Spleen (tissue), 11 donors: ENCODE data around the gene CAMK2G. TPM values are rescaled to one million over a fixed set of nuclear protein-coding genes. Genes with fewer than 3 reads are reported as not detected.

Experiments
- DNase-seq: peaks from one replicate; pipeline ENCODE4 v3.0.0-alpha.2; 2020
- H3K27ac ChIP-seq, 8 donors: fragments of 200-600 bp; sonication (generic) in 7 of 8; 1 replicate in 4 of 8; 2 replicates in 4 of 8; pipeline versions ENCODE4 v1.5.0 to v1.8.0; 2016 to 2021; ENCODE audit warnings: inconsistent platforms in 4 of 8, mild to moderate bottlenecking in 4 of 8, moderate library complexity in 1 of 8
- H3K27me3 ChIP-seq, 7 donors: fragments of 200-600 bp; sonication (generic) in 6 of 7; replicated peaks in 1 of 7; 1 replicate in 4 of 7; 2 replicates in 3 of 7; pipeline versions ENCODE4 v1.5.0 to v1.8.0; 2016 to 2021; ENCODE audit warnings: inconsistent platforms in 3 of 7, mild to moderate bottlenecking in 1 of 7
- H3K36me3 ChIP-seq, 6 donors: fragments of 200-600 bp; sonication (generic) in 5 of 6; 1 replicate in 4 of 6; 2 replicates in 2 of 6; pipeline versions ENCODE4 v1.5.0 to v1.8.0; 2016 to 2021; ENCODE audit warnings: inconsistent platforms in 2 of 6
- H3K4me1 ChIP-seq, 6 donors: fragments of 200-600 bp; sonication (generic) in 5 of 6; 1 replicate in 3 of 6; 2 replicates in 3 of 6; pipeline versions ENCODE4 v1.5.0 to v1.8.0; 2016 to 2021; ENCODE audit warnings: inconsistent platforms in 3 of 6
- H3K4me3 ChIP-seq, 8 donors: fragments of 200-600 bp; sonication (generic) in 7 of 8; 1 replicate in 4 of 8; 2 replicates in 4 of 8; pipeline versions ENCODE4 v1.5.0 to v1.8.0; 2016 to 2021; ENCODE audit warnings: inconsistent platforms in 4 of 8, mild to moderate bottlenecking in 4 of 8, moderate library complexity in 2 of 8
- H3K9me3 ChIP-seq, 8 donors: fragments of 200-600 bp; sonication (generic) in 7 of 8; 1 replicate in 4 of 8; 2 replicates in 4 of 8; pipeline versions ENCODE4 v1.5.0 to v1.8.0; 2016 to 2021; ENCODE audit warnings: inconsistent platforms in 4 of 8
- CTCF ChIP-seq, 11 experiments: fragments of 200-600 bp in 7 of 11; fragments of 450-650 bp in 4 of 11; sonication (generic) in 4 of 11; IDR thresholded peaks in 8 of 11; conservative IDR thresholded peaks in 3 of 11; 1 replicate in 7 of 11; 2 replicates in 4 of 11; pipeline versions ENCODE4 v1.4.0 to v1.8.0; 2016 to 2021; ENCODE audit warnings: antibody characterized with exemption in 11 of 11, inconsistent platforms in 4 of 11, mild to moderate bottlenecking in 1 of 11
- POLR2A ChIP-seq, 3 donors: fragments of 450-650 bp; IDR thresholded peaks; one replicate each; pipeline ENCODE4 v1.5.1; 2017; ENCODE audit warnings: antibody characterized with exemption in 3 of 3, mild to moderate bottlenecking in 1 of 3
- POLR2AphosphoS5 ChIP-seq, 3 donors: sonication (generic); formaldehyde crosslinking; IDR thresholded peaks; one replicate each; pipeline ENCODE4 v1.5.1; 2017; ENCODE audit warnings: antibody characterized with exemption in 3 of 3
- WGBS, 5 donors: extraction: QIAGEN DNeasy Blood & Tissue Kit in 3 of 5; methylation state at CpG; one replicate each; pipeline versions ENCODE4 v1.1.5 to v1.1.7; 2013 to 2018; 5-methylcytosine and 5-hydroxymethylcytosine counted together
- intact Hi-C: fragments of 100-400 bp; cut with DNase I; formaldehyde crosslinking; loops from one replicate; pipeline ENCODE4 v1.15.0; 2023; ENCODE audit warnings: low total_unique reads
- polyA plus RNA-seq, 3 donors: library from polyadenylated mRNA; stranded (reverse); fragments of 200-250 nt; gene quantifications; one replicate each; pipeline ENCODE4 v1.2.1, GENCODE V29; 2013
- total RNA-seq, 7 donors: library from RNA; depleted of rRNA in 3 of 7; stranded (reverse); fragments of >200 nt in 3 of 7; fragmentation: NEBNext Ultra II Directional in 4 of 7; extraction: Animal tissue kit (Norgen Biotek cat#: 25700) in 4 of 7; gene quantifications; one replicate each; pipeline versions ENCODE4 v1.1.0 to v1.2.1, GENCODE V29; 2016 to 2021
- donor health status: healthy with polysubstance abuse.
- donor health status: DM: no; HTN: no; CAD: no; lungs with moderate emphysema.
- donor health status: DM: no; HTN: no; CAD: no.
- donor health status: Bipolar disorder and iron deficiency.
- donor health status: healthy.
- donor health status: DM: no; HTN: no; CAD: no.
- donor health status: DM: yes; HTN: yes; CAD: no.

The CAMK2G gene
- total and polyA plus RNA-seq, 10 donors, result 10.4 to 55.2 (median 43.9) TPM

GRCh38 chr10:73881221-73881919 is 7.0 kb upstream of the CAMK2G start:
- intact Hi-C loops, result loop anchor here (5.0 kb wide), 1 partner anchor 34 kb away; no protein-coding TSS in a partner anchor
- Histone ChIP-seq H3K4me1 (peaks cover 4 to 23% (median 14%) of the 10 kb centered on the region in 6 donors), H3K9me3 (no peaks in the 10 kb centered on the region), H3K4me3 (no peak overlapping the region), H3K36me3 (no peaks in the 10 kb centered on the region), H3K27ac (no peak overlapping the region), H3K27me3 (no peaks in the 10 kb centered on the region)
- 77 to 94% (median 85%) methylated on average over 3 of the region's 3 CpGs for WGBS, 5 donors
- no peak for DNase-seq
- TF ChIP-seq CTCF (IDR thresholded peaks at IDR 0.05 in 8 of 11, conservative IDR thresholded peaks at IDR 0.05 in 3 of 11), result no peak
- TF ChIP-seq POLR2AphosphoS5 (IDR thresholded peaks at IDR 0.05), result no peak
- TF ChIP-seq POLR2A (IDR thresholded peaks at IDR 0.05), result no peak

GRCh38 chr10:73879296-73880173 is 5.2 kb upstream of the CAMK2G start:
- Histone ChIP-seq H3K36me3 (no peaks in the 10 kb centered on the region), H3K4me3 (no peak overlapping the region), H3K4me1 (peaks cover 0 to 34% (median 20%) of the 10 kb centered on the region in 6 donors), H3K27me3 (no peaks in the 10 kb centered on the region), H3K27ac (peak overlapping the region in 3 of 8 donors; percentile 29 to 46 (median 37)), H3K9me3 (no peaks in the 10 kb centered on the region)
- TF ChIP-seq CTCF (IDR thresholded peaks at IDR 0.05 in 8 of 11, conservative IDR thresholded peaks at IDR 0.05 in 3 of 11) (peak; percentile 98 to 100 (median 99)), POLR2A (IDR thresholded peaks at IDR 0.05) (no peak), POLR2AphosphoS5 (IDR thresholded peaks at IDR 0.05) (peak; percentile 79 to 87 (median 80))
- 12 to 15% (median 15%) methylated on average over 14 of the region's 14 CpGs for WGBS, 5 donors
- DNase-seq, result peak; percentile 98
- intact Hi-C loops, result loop anchor here (5.0 kb wide), 1 partner anchor 32 kb away; no protein-coding TSS in a partner anchor

- WGBS, 5 donors, result 75 to 100% (median 92%) methylated on average over 1 of the region's 1 CpG
Measured at GRCh38 chr10:73878365-73878764, 4.0 kb upstream of the CAMK2G start.

More at GRCh38 chr10:73878365-73878764, 4.0 kb upstream of the CAMK2G start:
- H3K27me3 ChIP-seq, result no peaks in the 10 kb centered on the region
- H3K27ac ChIP-seq, result no peak overlapping the region
- no peak for TF ChIP-seq POLR2AphosphoS5 (IDR thresholded peaks at IDR 0.05)
- TF ChIP-seq CTCF (IDR thresholded peaks at IDR 0.05 in 8 of 11, conservative IDR thresholded peaks at IDR 0.05 in 3 of 11), result no peak
- no peak for TF ChIP-seq POLR2A (IDR thresholded peaks at IDR 0.05)
- no peak overlapping the region for H3K4me3 ChIP-seq
- intact Hi-C loops, result no loop called here
- peaks cover under 1 to 36% (median 21%) of the 10 kb centered on the region in 6 donors for H3K4me1 ChIP-seq
- DNase-seq, result no peak
- H3K9me3 ChIP-seq, result no peaks in the 10 kb centered on the region
- no peaks in the 10 kb centered on the region for H3K36me3 ChIP-seq
